GF-D8 (cell line): ENCODE data around the gene NRN1.
"Not testable (repeated sequence)": the region's sequence is repeated elsewhere in the genome, so short reads cannot be mapped to it uniquely, and the experiment has no call there.

Experiments used
- DNase-seq: peaks from one replicate; lab custom pipeline; 2025; lab: John Stamatoyannopoulos, UW

The NRN1 gene

GRCh38 chr6:5981126-5982026, 25.3 kb downstream of the NRN1 start:
- no peak for DNase-seq

- no peak for DNase-seq
These were observed 26.9 kb downstream of the NRN1 start for GRCh38 chr6:5979650-5980420.

GRCh38 chr6:5976811-5977210, 29.9 kb downstream of the NRN1 start:
- DNase-seq = no peak

- no peak for DNase-seq
These were observed 37.6 kb downstream of the NRN1 start for GRCh38 chr6:5968817-5969734.

GRCh38 chr6:5968036-5968435, 38.7 kb downstream of the NRN1 start:
- not testable (repeated sequence) for DNase-seq

GRCh38 chr6:5967594-5967993, 39.1 kb downstream of the NRN1 start:
- no peak for DNase-seq

- no peak for DNase-seq
These were observed 43.9 kb downstream of the NRN1 start for GRCh38 chr6:5962794-5963193.

GRCh38 chr6:5961836-5962235, 44.9 kb downstream of the NRN1 start:
- DNase-seq = no peak

GRCh38 chr6:5960456-5960855, 46.3 kb downstream of the NRN1 start:
- DNase-seq = no peak

- no peak for DNase-seq
These were observed 47.8 kb downstream of the NRN1 start for GRCh38 chr6:5958921-5959320.

- DNase-seq = no peak
These were observed 49.8 kb downstream of the NRN1 start for GRCh38 chr6:5956939-5957338.

- DNase-seq = no peak
These were observed 56.4 kb downstream of the NRN1 start for GRCh38 chr6:5950361-5950785.
